SJCRH30 (cell line): ENCODE data around the gene FGFBP1. TPM values are rescaled to one million over a fixed set of nuclear protein-coding genes. Genes with fewer than 3 reads are reported as not detected.

Source experiments
- DNase-seq, 2 experiments: peaks; one replicate each; pipeline ENCODE4 v3.0.0-alpha.2; 2015 to 2020
- H3K27ac ChIP-seq: fragments of 250-450 bp; sonication (Bioruptor Pico); 2 replicates; pipeline ENCODE4 v1.5.1; 2020; ENCODE audit warnings: mild to moderate bottlenecking, moderate library complexity
- H3K27me3 ChIP-seq: fragments of 250-450 bp; sonication (Bioruptor Pico); 2 replicates; pipeline ENCODE4 v1.5.1; 2020; ENCODE audit warnings: mild to moderate bottlenecking, moderate library complexity
- H3K36me3 ChIP-seq: fragments of 250-450 bp; sonication (Bioruptor Pico); 2 replicates; pipeline ENCODE4 v1.5.1; 2020; ENCODE audit warnings: mild to moderate bottlenecking, moderate library complexity
- H3K4me1 ChIP-seq: fragments of 250-450 bp; sonication (Bioruptor Pico); 2 replicates; pipeline ENCODE4 v1.5.1; 2020; ENCODE audit warnings: mild to moderate bottlenecking, moderate library complexity
- H3K4me3 ChIP-seq: fragments of 250-450 bp; sonication (Bioruptor Pico); 2 replicates; pipeline ENCODE4 v1.5.1; 2020; ENCODE audit warnings: mild to moderate bottlenecking, moderate library complexity
- H3K9me3 ChIP-seq: fragments of 250-450 bp; sonication (Bioruptor Pico); replicated peaks from 2 replicates; pipeline ENCODE4 v1.5.1; 2020; ENCODE audit warnings: mild to moderate bottlenecking, moderate library complexity
- total RNA-seq: library from RNA; depleted of rRNA; stranded (reverse); fragments of >200 nt; shearing (Covaris generic); gene quantifications from 2 replicates; pipeline ENCODE4 v1.2.3, GENCODE V29; 2014

The FGFBP1 gene
- total RNA-seq, 1 experiment from 2014 or later, result not detected

DNA sequence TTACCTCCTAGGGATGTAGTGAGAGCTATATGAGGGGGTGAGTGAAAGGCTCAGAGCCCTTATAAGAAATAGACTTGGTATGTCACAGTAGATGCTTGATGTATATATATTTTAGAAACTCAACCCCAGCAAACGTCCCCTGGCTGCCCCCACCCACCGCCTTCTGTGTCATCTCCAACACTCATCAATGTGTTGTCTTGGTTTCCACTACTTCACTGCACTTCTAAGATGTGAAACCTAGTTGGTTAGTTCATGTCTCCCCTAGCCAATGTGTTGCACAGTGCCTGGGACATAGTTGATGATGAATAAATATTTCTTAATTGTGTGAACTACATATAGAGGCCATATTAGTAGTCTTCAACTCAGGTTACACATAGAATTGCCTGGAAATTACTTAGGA, 20.0 kb upstream of the FGFBP1 start:
- Histone ChIP-seq H3K4me3 (no peak overlapping the region), H3K36me3 (no peaks in the 10 kb centered on the region), H3K27ac (no peak overlapping the region), H3K4me1 (peaks cover 17% of the 10 kb centered on the region), H3K9me3 (no peaks in the 10 kb centered on the region), H3K27me3 (no peaks in the 10 kb centered on the region; the same call in 1 of the 2 replicates)
- no peak for DNase-seq

GRCh38 chr4:15956179-15956850, 17.8 kb upstream of the FGFBP1 start:
- no peak overlapping the region for H3K4me3 ChIP-seq
- no peaks in the 10 kb centered on the region for H3K27me3 ChIP-seq
- H3K36me3 ChIP-seq, result no peaks in the 10 kb centered on the region
- H3K27ac ChIP-seq, result no peak overlapping the region
- peak; percentile 64 to 80 for DNase-seq
- no peaks in the 10 kb centered on the region for H3K9me3 ChIP-seq
- H3K4me1 ChIP-seq, result peaks cover 7% of the 10 kb centered on the region

DNA sequence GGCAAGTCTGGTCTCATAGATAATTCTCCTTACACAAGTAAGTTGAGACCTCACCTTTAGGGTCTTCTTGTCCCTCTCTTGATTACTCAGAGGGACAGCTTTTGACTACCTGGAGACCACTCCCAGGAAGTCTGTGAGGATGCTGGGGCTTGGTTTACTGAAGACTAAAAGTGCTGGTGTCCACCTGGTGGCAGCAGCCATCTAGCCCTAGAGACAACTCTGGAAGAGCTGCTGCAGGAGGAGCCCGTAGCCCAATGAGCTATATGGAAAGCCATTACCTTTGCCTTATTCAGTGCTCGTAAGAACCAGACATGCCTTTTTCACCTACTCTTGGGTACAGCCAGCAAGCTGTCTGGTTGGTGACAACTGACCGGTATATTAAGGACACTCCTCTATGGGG, 17.1 kb upstream of the FGFBP1 start:
- H3K4me1 ChIP-seq, result peaks cover 3% of the 10 kb centered on the region
- no peaks in the 10 kb centered on the region for H3K36me3 ChIP-seq
- no peaks in the 10 kb centered on the region for H3K27me3 ChIP-seq
- H3K4me3 ChIP-seq, result no peak overlapping the region
- no peak for DNase-seq
- no peak overlapping the region for H3K27ac ChIP-seq
- no peaks in the 10 kb centered on the region for H3K9me3 ChIP-seq

GRCh38 chr4:15953625-15954024, 15.1 kb upstream of the FGFBP1 start:
- no peak for DNase-seq
- H3K36me3 ChIP-seq, result no peaks in the 10 kb centered on the region
- no peak overlapping the region for H3K27ac ChIP-seq
- H3K4me1 ChIP-seq, result no peaks in the 10 kb centered on the region
- no peaks in the 10 kb centered on the region for H3K9me3 ChIP-seq
- no peak overlapping the region for H3K4me3 ChIP-seq
- H3K27me3 ChIP-seq, result no peaks in the 10 kb centered on the region

- Histone ChIP-seq H3K4me3 (no peak overlapping the region), H3K27ac (no peak overlapping the region), H3K9me3 (no peaks in the 10 kb centered on the region), H3K27me3 (no peaks in the 10 kb centered on the region), H3K36me3 (no peaks in the 10 kb centered on the region), H3K4me1 (no peaks in the 10 kb centered on the region)
- DNase-seq, result no peak
Measured at GRCh38 chr4:15951781-15952180, 13.2 kb upstream of the FGFBP1 start.

- H3K27ac ChIP-seq, result no peak overlapping the region
- H3K4me3 ChIP-seq, result no peak overlapping the region
- DNase-seq, result no peak
- H3K36me3 ChIP-seq, result no peaks in the 10 kb centered on the region
- no peaks in the 10 kb centered on the region for H3K9me3 ChIP-seq
- no peaks in the 10 kb centered on the region for H3K27me3 ChIP-seq
- H3K4me1 ChIP-seq, result no peaks in the 10 kb centered on the region
Measured at GRCh38 chr4:15948826-15949225, 10.3 kb upstream of the FGFBP1 start.

- H3K4me3 ChIP-seq, result no peak overlapping the region
- H3K9me3 ChIP-seq, result no peaks in the 10 kb centered on the region
- no peak for DNase-seq
- no peaks in the 10 kb centered on the region for H3K4me1 ChIP-seq
- no peaks in the 10 kb centered on the region for H3K36me3 ChIP-seq
- no peaks in the 10 kb centered on the region for H3K27me3 ChIP-seq
- H3K27ac ChIP-seq, result no peak overlapping the region
Measured at GRCh38 chr4:15947684-15948083, 9.1 kb upstream of the FGFBP1 start.

DNA sequence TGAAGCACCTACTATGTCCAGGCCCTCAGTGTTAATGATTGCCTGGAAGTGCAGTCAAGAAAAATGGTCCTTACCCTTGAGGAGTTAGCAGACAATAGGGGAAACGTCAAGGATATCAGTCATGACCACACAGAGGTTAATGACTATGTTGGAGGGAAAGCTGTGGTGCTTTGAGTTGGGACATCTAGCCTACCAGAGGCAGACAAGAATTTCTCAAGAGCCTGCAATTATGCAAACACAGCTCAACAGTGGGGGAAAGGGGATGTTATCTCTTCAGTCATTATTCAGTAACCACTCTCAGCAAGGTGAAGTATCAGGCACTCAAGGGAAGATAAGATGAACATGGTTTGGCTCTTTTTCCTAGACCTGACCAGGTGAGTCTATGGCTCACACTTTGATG, 7.0 kb upstream of the FGFBP1 start:
- Histone ChIP-seq H3K27ac (no peak overlapping the region), H3K36me3 (no peaks in the 10 kb centered on the region)

DNA sequence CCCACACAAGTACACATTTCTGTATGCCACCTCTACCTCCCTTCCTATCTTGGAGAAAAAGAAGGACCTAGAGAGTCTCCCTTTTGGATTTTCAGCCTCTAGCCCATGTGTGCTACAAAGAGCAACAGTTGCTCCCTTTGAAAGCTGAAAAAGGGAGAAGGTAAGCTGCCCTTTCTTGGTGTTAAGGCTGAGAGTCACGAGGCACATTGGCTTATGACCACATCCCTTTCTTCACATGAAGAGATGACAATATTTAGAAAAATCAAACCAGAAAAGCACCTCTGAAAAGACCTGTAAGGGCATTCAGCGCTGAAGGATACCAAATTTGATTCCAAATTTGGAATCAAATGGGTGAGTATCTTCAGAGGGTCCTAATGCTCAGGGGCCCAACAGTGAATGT, 6.4 kb upstream of the FGFBP1 start:
- Histone ChIP-seq H3K4me3 (no peak overlapping the region), H3K36me3 (no peaks in the 10 kb centered on the region), H3K4me1 (no peaks in the 10 kb centered on the region), H3K27ac (no peak overlapping the region), H3K27me3 (0 out of 2 replicates have a peak, but pooled peaks cover 3% of the 10 kb centered on the region), H3K9me3 (no peaks in the 10 kb centered on the region)
- no peak for DNase-seq

More for the DNA sequence above, 7.0 kb upstream of the FGFBP1 start:
- H3K4me1 ChIP-seq, result no peaks in the 10 kb centered on the region
- no peaks in the 10 kb centered on the region for H3K9me3 ChIP-seq
- DNase-seq, result no peak
- no peak overlapping the region for H3K4me3 ChIP-seq
- 0 out of 2 replicates have a peak, but pooled peaks cover 3% of the 10 kb centered on the region for H3K27me3 ChIP-seq

DNA sequence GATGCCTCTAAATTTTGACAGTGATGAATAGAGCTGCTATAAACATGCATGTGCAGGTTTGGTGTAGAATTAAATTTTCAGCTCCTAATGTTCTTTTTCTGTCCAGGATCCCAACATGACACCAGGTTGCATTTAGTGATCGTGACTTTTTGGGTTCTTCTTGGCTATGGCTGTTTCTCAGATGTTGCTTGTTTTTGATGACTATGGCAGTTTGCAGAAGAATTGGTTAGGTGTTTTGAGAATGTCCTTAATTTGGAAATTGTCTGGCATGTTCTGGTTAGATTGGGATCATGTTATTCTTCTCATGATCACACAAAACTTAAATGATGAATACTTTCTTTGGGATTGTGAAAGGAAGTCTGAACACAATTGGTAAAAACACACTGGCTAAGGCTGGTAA, 3.7 kb upstream of the FGFBP1 start:
- no peak for DNase-seq
- H3K27me3 ChIP-seq, result 0 out of 2 replicates have a peak, but pooled peaks cover 3% of the 10 kb centered on the region
- no peaks in the 10 kb centered on the region for H3K9me3 ChIP-seq
- no peaks in the 10 kb centered on the region for H3K36me3 ChIP-seq
- no peaks in the 10 kb centered on the region for H3K4me1 ChIP-seq
- no peak overlapping the region for H3K27ac ChIP-seq
- no peak overlapping the region for H3K4me3 ChIP-seq

- no peak for DNase-seq
- Histone ChIP-seq H3K27me3 (0 out of 2 replicates have a peak, but pooled peaks cover 9% of the 10 kb centered on the region), H3K4me3 (no peak overlapping the region), H3K4me1 (no peaks in the 10 kb centered on the region; the same call in 1 of the 2 replicates), H3K9me3 (no peaks in the 10 kb centered on the region), H3K36me3 (no peaks in the 10 kb centered on the region), H3K27ac (no peak overlapping the region)
Measured at GRCh38 chr4:15938182-15938581, 358 bp downstream of the FGFBP1 start.

DNA sequence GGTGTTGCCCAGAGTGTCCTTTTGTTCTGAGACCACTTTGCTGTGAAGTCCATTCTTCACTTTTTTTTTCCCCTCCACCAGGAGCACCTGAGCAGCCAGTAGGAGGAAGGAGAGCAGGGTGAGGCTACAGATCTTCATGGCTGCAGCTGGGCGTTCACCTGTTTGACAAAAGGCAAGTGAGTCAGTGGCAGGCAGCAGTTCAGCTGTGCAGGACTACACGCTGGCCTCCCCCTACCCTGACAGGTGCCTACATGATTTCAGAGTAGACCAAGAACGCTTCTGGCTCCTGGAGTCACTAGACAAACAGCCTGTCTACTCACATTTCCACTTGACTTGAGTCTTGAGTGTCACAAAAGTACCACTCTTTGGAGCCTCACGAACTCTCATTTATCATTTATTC, 2.0 kb downstream of the FGFBP1 start:
- no peak for DNase-seq
- no peak overlapping the region for H3K4me3 ChIP-seq

GRCh38 chr4:15935504-15936402, 2.8 kb downstream of the FGFBP1 start:
- Histone ChIP-seq H3K4me3 (no peak overlapping the region), H3K9me3 (no peaks in the 10 kb centered on the region), H3K4me1 (no peaks in the 10 kb centered on the region; the same call in 1 of the 2 replicates), H3K27me3 (0 out of 2 replicates have a peak, but pooled peaks cover 8% of the 10 kb centered on the region), H3K27ac (no peak overlapping the region), H3K36me3 (no peaks in the 10 kb centered on the region)
- peak in 1 of 2 experiments; percentile 26 for DNase-seq

More for the DNA sequence above, 2.0 kb downstream of the FGFBP1 start:
- H3K4me1 ChIP-seq, result no peaks in the 10 kb centered on the region; the same call in 1 of the 2 replicates
- H3K27ac ChIP-seq, result no peak overlapping the region
- H3K9me3 ChIP-seq, result no peaks in the 10 kb centered on the region
- 0 out of 2 replicates have a peak, but pooled peaks cover 11% of the 10 kb centered on the region for H3K27me3 ChIP-seq
- H3K36me3 ChIP-seq, result no peaks in the 10 kb centered on the region

- Histone ChIP-seq H3K4me3 (no peak overlapping the region), H3K27me3 (peaks cover 16% of the 10 kb centered on the region; the same call in 1 of the 2 replicates), H3K9me3 (no peaks in the 10 kb centered on the region), H3K27ac (no peak overlapping the region), H3K4me1 (no peaks in the 10 kb centered on the region; the same call in 1 of the 2 replicates), H3K36me3 (no peaks in the 10 kb centered on the region)
- no peak for DNase-seq
Measured at GRCh38 chr4:15934259-15934658, 4.3 kb downstream of the FGFBP1 start.
